22Rv1 (cell line): ENCODE results near the gene TEX50.
"Not testable (repeated sequence)": the region's sequence is repeated elsewhere in the genome, so short reads cannot be mapped to it uniquely, and the experiment has no call there.

Source experiments
- H3K27ac ChIP-seq: fragments of 450-650 bp; 2 replicates; pipeline ENCODE4 v1.5.1; 2017
- ZFX ChIP-seq: fragments of 450-650 bp; IDR thresholded peaks from 2 replicates; pipeline ENCODE4 v1.6.1; 2017; ENCODE audit warnings: antibody characterized with exemption, borderline replicate concordance
- TF ChIP-seq, protein P1 (sequence below): fragments of 450-650 bp; IDR thresholded peaks from 2 replicates; pipeline ENCODE4 v1.5.1; 2017; ENCODE audit warnings: mild to moderate bottlenecking

Gene TEX50

DNA sequence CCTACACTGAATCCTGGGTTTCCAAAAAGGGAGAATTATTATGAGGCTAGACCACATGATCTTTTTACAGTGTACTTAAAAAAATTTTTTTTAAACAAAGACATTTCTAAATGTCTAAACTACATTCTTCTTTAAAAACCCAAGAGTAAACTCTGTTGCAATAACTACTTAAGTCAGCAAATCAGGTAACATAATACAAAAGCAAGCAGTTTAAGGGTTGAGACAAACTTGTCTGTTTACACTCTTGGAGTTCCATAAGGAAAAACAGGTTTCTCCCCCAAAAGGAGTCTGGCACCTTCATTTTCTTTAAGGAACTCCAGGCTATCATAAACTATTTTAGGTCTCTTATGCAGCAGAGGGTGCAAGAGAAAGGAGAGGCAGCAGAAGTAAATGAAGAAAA, 47.0 kb downstream of the TEX50 start:
- H3K27ac ChIP-seq: no peak overlapping the region
- TF ChIP-seq, protein P1, sequence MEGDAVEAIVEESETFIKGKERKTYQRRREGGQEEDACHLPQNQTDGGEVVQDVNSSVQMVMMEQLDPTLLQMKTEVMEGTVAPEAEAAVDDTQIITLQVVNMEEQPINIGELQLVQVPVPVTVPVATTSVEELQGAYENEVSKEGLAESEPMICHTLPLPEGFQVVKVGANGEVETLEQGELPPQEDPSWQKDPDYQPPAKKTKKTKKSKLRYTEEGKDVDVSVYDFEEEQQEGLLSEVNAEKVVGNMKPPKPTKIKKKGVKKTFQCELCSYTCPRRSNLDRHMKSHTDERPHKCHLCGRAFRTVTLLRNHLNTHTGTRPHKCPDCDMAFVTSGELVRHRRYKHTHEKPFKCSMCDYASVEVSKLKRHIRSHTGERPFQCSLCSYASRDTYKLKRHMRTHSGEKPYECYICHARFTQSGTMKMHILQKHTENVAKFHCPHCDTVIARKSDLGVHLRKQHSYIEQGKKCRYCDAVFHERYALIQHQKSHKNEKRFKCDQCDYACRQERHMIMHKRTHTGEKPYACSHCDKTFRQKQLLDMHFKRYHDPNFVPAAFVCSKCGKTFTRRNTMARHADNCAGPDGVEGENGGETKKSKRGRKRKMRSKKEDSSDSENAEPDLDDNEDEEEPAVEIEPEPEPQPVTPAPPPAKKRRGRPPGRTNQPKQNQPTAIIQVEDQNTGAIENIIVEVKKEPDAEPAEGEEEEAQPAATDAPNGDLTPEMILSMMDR: no peak
- no peak for TF ChIP-seq ZFX

DNA sequence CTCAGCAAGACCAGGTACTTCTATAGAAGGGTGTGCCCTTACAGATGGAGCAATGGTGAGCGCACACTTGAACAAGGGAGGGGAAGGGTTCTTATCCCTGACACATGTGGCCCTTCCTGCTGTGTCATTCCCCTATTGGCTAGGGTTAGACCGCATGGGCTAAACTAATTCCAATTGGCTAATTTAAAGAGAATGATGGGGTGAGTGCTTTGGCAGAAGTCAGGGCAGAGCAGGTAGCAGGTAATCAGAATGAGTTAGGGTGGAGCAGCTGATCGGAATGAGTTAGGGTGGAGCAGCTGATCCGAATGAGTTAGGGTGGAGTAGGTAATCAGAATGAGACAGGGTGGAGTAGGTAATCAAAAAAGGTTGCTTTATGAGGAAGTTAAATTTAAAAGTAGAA, 48.7 kb downstream of the TEX50 start:
- not testable (repeated sequence) for H3K27ac ChIP-seq

DNA sequence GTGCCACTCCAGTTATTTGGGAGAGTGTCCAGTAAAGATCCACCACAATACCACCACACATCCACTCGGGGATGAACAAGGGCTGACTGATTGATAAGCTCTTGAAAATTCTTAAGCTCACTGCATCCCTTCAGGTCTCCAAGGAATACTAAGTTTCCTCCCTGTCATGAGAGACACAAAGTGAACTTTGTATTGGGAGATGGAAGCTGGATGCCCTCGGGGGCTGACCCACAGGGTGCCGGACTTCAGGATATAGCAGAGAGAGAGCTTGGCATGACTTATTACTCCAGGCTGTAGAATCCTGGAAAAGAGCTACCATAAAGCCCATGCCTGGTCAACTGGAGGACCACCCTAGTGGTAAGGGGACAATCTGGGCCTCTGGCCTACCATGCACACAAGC, 50.0 kb downstream of the TEX50 start:
- not testable (repeated sequence) for H3K27ac ChIP-seq
